ENCODE data around the gene POLDIP2. TPM values are rescaled to one million over a fixed set of nuclear protein-coding genes. Genes with fewer than 3 reads are reported as not detected.

POLDIP2 gene
- total and polyA plus RNA-seq, 9 of the 15 experiments (the other 6 are each of a cell fraction or from before 2014, with no cell fraction given), result 22.0 to 137 (median 104) TPM

- FAIRE-seq (no peak), ATAC-seq (no peak), DNase-seq (ENCODE audit: extremely low read depth in 1 of 4, low spot score in 3 of 4) (no peak)
- Histone ChIP-seq H3K79me2 (ENCODE audit: control insufficient read depth, insufficient read depth, low read length) (no peaks in the 10 kb centered on the region), H3K4me3 (no peak overlapping the region), H3K27ac (ENCODE audit: extremely low read depth, low read depth, low read length) (no peak overlapping the region), H3K27me3 (ENCODE audit: control insufficient read depth in 2 of 2, insufficient read depth in 2 of 2, low read length in 2 of 2) (peaks cover 0 to under 1% of the 10 kb centered on the region in 2 experiments; a peak in 1 of 5 replicates), H2AFZ (ENCODE audit: low read depth, low read length) (no peak overlapping the region), H4K20me1 (replicated peaks; ENCODE audit: control insufficient read depth, insufficient read depth, low read length) (peaks cover 11% of the 10 kb centered on the region), H3K9me3 (replicated peaks; ENCODE audit: control insufficient read depth, insufficient read depth, low read depth, low read length) (no peaks in the 10 kb centered on the region), H3K9ac (ENCODE audit: insufficient read depth in 1 of 2, low read depth in 2 of 2, low read length in 2 of 2) (no peak overlapping the region), H3K4me1 (replicated peaks in 1 of 2; ENCODE audit: control insufficient read depth in 2 of 2, insufficient read depth in 2 of 2, low read length in 2 of 2) (peaks cover 16 to 45% of the 10 kb centered on the region in 2 experiments), H3K4me2 (ENCODE audit: insufficient read depth, low read length) (no peak overlapping the region), H3K36me3 (ENCODE audit: control insufficient read depth, insufficient read depth, low read length) (peaks cover 16% of the 10 kb centered on the region; the same call in 1 of the 3 replicates), H3K9me1 (ENCODE audit: control insufficient read depth, insufficient read depth, low read length) (peaks cover 5% of the 10 kb centered on the region)
- no peak for TF ChIP-seq NUFIP1 (IDR thresholded peaks at IDR 0.05; ENCODE audit: partially characterized antibody)
- TF ChIP-seq NR2C2 (CRISPR knock-in tag; IDR thresholded peaks at IDR 0.05), result no peak
- no peak for TF ChIP-seq NR2C2 (tag; IDR thresholded peaks at IDR 0.05)
- TF ChIP-seq EP400 (IDR thresholded peaks at IDR 0.05), result no peak
- TF ChIP-seq SNIP1 (IDR thresholded peaks at IDR 0.05; ENCODE audit: low read depth), result no peak
- no peak for TF ChIP-seq ZNF586 (CRISPR knock-in tag; conservative IDR thresholded peaks at IDR 0.05)
- no peak for TF ChIP-seq SMARCA5 (IDR thresholded peaks at IDR 0.05)
- TF ChIP-seq HIVEP1 (CRISPR knock-in tag; IDR thresholded peaks at IDR 0.05), result no peak
- TF ChIP-seq ARID2 (IDR thresholded peaks at IDR 0.05), result no peak
- no peak for TF ChIP-seq NR1H2 (CRISPR knock-in tag; IDR thresholded peaks at IDR 0.05)
- no peak for TF ChIP-seq ZNF699 (CRISPR knock-in tag; IDR thresholded peaks at IDR 0.05; ENCODE audit: insufficient replicate concordance)
- TF ChIP-seq ZNF507 (tag; conservative IDR thresholded peaks at IDR 0.05), result no peak
- intact Hi-C loops (cut with micrococcal nuclease) (no loop called here), in situ Hi-C loops (cut with MboI) (no loop called here)
- POLR2A ChIA-PET, result interaction anchor here (0.6 to 3.4 kb wide), 6 partner anchors 10 to 22 kb away, joined by 3 to 31 read pairs (median 6); partner anchors contain the start of gene POLDIP2
- 80% methylated on average over 20 of the region's 21 CpGs for WGBS (ENCODE audit: insufficient coverage, low coverage, missing lambda C conversion rate)
- CTCF ChIA-PET (ENCODE audit: low intra/inter-chr PET ratio), result no interaction called here
- no TSS peak for BruUV-seq (replicated peaks)
Observed at GRCh38 chr17:28367641-28368305, 10.4 kb upstream of the POLDIP2 start.

Measured in K562 (cell line).